Measurements from ENCODE around the gene AFAP1L1. TPM values are rescaled to one million over a fixed set of nuclear protein-coding genes. Genes with fewer than 3 reads are reported as not detected.

The AFAP1L1 gene
- total and polyA plus RNA-seq, 10 of the 15 experiments (the other 5 are each of a cell fraction or from before 2014, with no cell fraction given) = 0.11 TPM; not detected in 9

DNA sequence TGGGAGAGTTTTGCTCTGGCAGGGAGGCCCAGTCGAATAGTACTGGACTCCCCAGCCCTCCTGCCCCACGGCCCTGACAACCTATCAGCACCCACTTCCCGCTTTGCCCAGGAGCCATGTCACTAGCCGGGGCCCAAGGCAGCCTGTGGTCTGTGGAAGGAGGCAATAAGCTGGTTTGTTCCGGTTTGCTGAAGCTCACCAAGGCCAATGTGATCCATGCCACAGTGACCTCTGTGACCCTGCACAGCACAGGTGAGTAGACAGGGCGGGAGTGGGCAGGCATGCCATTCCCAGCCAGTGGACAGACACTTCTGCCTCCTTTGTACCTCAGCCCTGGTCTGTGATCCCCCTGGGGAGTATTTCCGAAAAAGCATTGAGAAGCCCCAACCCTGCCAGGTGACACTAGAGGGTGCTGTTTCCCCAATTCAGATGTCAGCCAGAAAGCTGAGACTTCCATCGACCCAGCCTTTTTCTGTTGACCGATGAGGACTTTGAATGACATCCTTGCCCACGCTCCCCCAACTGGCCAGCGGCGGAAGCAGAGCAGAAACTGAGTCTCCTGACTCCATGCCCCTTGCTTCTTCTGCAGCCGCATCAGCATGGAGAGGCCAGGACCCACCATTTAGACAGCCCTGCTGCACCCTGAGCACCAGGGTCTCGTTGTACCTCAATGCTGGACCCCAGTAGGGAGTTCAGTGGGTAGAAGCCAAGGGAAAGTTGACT, 95.8 kb downstream of the AFAP1L1 start (continued):
- TF ChIP-seq, protein P1, sequence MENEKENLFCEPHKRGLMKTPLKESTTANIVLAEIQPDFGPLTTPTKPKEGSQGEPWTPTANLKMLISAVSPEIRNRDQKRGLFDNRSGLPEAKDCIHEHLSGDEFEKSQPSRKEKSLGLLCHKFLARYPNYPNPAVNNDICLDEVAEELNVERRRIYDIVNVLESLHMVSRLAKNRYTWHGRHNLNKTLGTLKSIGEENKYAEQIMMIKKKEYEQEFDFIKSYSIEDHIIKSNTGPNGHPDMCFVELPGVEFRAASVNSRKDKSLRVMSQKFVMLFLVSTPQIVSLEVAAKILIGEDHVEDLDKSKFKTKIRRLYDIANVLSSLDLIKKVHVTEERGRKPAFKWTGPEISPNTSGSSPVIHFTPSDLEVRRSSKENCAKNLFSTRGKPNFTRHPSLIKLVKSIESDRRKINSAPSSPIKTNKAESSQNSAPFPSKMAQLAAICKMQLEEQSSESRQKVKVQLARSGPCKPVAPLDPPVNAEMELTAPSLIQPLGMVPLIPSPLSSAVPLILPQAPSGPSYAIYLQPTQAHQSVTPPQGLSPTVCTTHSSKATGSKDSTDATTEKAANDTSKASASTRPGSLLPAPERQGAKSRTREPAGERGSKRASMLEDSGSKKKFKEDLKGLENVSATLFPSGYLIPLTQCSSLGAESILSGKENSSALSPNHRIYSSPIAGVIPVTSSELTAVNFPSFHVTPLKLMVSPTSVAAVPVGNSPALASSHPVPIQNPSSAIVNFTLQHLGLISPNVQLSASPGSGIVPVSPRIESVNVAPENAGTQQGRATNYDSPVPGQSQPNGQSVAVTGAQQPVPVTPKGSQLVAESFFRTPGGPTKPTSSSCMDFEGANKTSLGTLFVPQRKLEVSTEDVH (IDR thresholded peaks at IDR 0.05; ENCODE audit: low read depth, partially characterized antibody) = no peak
- TF ChIP-seq NBN (IDR thresholded peaks at IDR 0.05) (no peak), ZNF622 (IDR thresholded peaks at IDR 0.05) (no peak), RB1 (IDR thresholded peaks at IDR 0.05; ENCODE audit: borderline replicate concordance) (no peak)
- TF ChIP-seq, protein P2, sequence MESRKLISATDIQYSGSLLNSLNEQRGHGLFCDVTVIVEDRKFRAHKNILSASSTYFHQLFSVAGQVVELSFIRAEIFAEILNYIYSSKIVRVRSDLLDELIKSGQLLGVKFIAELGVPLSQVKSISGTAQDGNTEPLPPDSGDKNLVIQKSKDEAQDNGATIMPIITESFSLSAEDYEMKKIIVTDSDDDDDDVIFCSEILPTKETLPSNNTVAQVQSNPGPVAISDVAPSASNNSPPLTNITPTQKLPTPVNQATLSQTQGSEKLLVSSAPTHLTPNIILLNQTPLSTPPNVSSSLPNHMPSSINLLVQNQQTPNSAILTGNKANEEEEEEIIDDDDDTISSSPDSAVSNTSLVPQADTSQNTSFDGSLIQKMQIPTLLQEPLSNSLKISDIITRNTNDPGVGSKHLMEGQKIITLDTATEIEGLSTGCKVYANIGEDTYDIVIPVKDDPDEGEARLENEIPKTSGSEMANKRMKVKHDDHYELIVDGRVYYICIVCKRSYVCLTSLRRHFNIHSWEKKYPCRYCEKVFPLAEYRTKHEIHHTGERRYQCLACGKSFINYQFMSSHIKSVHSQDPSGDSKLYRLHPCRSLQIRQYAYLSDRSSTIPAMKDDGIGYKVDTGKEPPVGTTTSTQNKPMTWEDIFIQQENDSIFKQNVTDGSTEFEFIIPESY (IDR thresholded peaks at IDR 0.05) = no peak

DNA sequence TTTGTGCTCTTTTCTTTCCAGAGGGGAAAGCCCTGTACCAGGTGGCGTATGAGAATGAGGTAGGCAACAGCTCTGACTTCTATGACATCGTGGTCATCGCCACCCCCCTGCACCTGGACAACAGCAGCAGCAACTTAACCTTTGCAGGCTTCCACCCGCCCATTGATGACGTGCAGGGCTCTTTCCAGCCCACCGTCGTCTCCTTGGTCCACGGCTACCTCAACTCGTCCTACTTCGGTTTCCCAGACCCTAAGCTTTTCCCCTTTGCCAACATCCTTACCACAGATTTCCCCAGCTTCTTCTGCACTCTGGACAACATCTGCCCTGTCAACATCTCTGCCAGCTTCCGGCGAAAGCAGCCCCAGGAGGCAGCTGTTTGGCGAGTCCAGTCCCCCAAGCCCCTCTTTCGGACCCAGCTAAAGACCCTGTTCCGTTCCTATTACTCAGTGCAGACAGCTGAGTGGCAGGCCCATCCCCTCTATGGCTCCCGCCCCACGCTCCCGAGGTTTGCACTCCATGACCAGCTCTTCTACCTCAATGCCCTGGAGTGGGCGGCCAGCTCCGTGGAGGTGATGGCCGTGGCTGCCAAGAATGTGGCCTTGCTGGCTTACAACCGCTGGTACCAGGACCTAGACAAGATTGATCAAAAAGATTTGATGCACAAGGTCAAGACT, 96.5 kb downstream of the AFAP1L1 start:
- intact Hi-C loops (cut with micrococcal nuclease; ENCODE audit: unreplicated experiment) = loop anchor here (1.0 to 2.0 kb wide), 2 partner anchors 51 to 197 kb away; no protein-coding TSS in a partner anchor
- Histone ChIP-seq H3K4me3 (no peak overlapping the region), H4K20me1 (ENCODE audit: control insufficient read depth, insufficient read depth) (no peaks in the 10 kb centered on the region), H3K4me2 (ENCODE audit: control insufficient read depth, insufficient read depth) (no peak overlapping the region), H3K9me3 (replicated peaks; ENCODE audit: control insufficient read depth, insufficient read depth, low read length) (no peaks in the 10 kb centered on the region), H3K27ac (ENCODE audit: control insufficient read depth, insufficient read depth) (no peak overlapping the region), H3K9ac (ENCODE audit: control insufficient read depth, insufficient read depth, low read length) (no peak overlapping the region), H3K27me3 (replicated peaks in 1 of 2; ENCODE audit: control insufficient read depth in 2 of 2, insufficient read depth in 2 of 2, low read length in 1 of 2) (no peaks in the 10 kb centered on the region), H3K4me1 (ENCODE audit: control insufficient read depth, insufficient read depth, low read length) (no peaks in the 10 kb centered on the region), H3K36me3 (ENCODE audit: control insufficient read depth in 2 of 2, insufficient read depth in 2 of 2, low read length in 1 of 2) (no peaks in the 10 kb centered on the region), H2AFZ (ENCODE audit: control insufficient read depth, low read depth, low read length) (no peak overlapping the region), H3K79me2 (ENCODE audit: control insufficient read depth, insufficient read depth, low read length) (no peaks in the 10 kb centered on the region)
- FAIRE-seq (no peak), DNase-seq (ENCODE audit: low read depth, low spot score) (no peak), ATAC-seq (no peak)
- in situ Hi-C loops (cut with MboI) = no loop called here
- BruUV-seq (replicated peaks) = no TSS peak
- ChIA-PET RAD21 (ENCODE audit: unreplicated experiment) (interaction anchor here (1.0 to 2.8 kb wide), 10 partner anchors 23 to 250 kb away, joined by 3 to 8 read pairs (median 6); partner anchors contain the start of gene GRPEL2), POLR2A (no interaction called here), SMC1A (ENCODE audit: uncharacterized antibody, unreplicated experiment) (interaction anchor here (0.9 to 2.9 kb wide), 10 partner anchors 14 to 249 kb away, joined by 3 to 25 read pairs (median 6); partner anchors contain the start of gene GRPEL2), CTCF (interaction anchor here (0.6 to 5.8 kb wide), 30 partner anchors 8 to 602 kb away, joined by 3 to 118 read pairs (median 5); partner anchors contain the start of genes GRPEL2, IL17B and PCYOX1L)
- TF ChIP-seq WRNIP1 (IDR thresholded peaks at IDR 0.05; ENCODE audit: borderline replicate concordance, low read depth, low read length) (no peak), POU2F2 (IDR thresholded peaks at IDR 0.05; ENCODE audit: borderline replicate concordance, low read depth, low read length) (no peak), CBFB (IDR thresholded peaks at IDR 0.05; ENCODE audit: low read depth) (no peak), ZZZ3 (IDR thresholded peaks at IDR 0.05; ENCODE audit: control insufficient read depth, insufficient read length, low read depth) (no peak), MYB (IDR thresholded peaks at IDR 0.05; ENCODE audit: borderline replicate concordance, low read depth, low read length) (no peak), TCF7 (IDR thresholded peaks at IDR 0.05; ENCODE audit: borderline replicate concordance) (no peak)
- TF ChIP-seq, protein P3, sequence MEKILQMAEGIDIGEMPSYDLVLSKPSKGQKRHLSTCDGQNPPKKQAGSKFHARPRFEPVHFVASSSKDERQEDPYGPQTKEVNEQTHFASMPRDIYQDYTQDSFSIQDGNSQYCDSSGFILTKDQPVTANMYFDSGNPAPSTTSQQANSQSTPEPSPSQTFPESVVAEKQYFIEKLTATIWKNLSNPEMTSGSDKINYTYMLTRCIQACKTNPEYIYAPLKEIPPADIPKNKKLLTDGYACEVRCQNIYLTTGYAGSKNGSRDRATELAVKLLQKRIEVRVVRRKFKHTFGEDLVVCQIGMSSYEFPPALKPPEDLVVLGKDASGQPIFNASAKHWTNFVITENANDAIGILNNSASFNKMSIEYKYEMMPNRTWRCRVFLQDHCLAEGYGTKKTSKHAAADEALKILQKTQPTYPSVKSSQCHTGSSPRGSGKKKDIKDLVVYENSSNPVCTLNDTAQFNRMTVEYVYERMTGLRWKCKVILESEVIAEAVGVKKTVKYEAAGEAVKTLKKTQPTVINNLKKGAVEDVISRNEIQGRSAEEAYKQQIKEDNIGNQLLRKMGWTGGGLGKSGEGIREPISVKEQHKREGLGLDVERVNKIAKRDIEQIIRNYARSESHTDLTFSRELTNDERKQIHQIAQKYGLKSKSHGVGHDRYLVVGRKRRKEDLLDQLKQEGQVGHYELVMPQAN (conservative IDR thresholded peaks at IDR 0.05) = no peak
- WGBS (ENCODE audit: insufficient coverage, insufficient replicate concordance, low lambda C conversion rate, missing lambda C conversion rate) = 82% methylated on average over 22 of the region's 22 CpGs

Measured in GM12878 (cell line).